Transverse colon (tissue), 4 donors: ENCODE data around the gene TMEM253.

Experiments
- CTCF ChIP-seq, 5 experiments: fragments of 200-600 bp in 3 of 5; fragments of 450-650 bp in 2 of 5; sonication (generic) in 3 of 5; IDR thresholded peaks; 1 replicate in 2 of 5; 2 replicates in 3 of 5; pipeline ENCODE4 v1.5.1; 2016 to 2017; ENCODE audit warnings: antibody characterized with exemption in 5 of 5, inconsistent platforms in 3 of 5, mild to moderate bottlenecking in 2 of 5, moderate library complexity in 1 of 5
- POLR2AphosphoS5 ChIP-seq, 3 donors: sonication (generic); formaldehyde crosslinking; IDR thresholded peaks; one replicate each; pipeline ENCODE4 v1.6.1; 2016; ENCODE audit warnings: antibody characterized with exemption in 3 of 3

GRCh38 chr14:21073921-21074320 is 26.9 kb upstream of the TMEM253 start:
- no peak for TF ChIP-seq POLR2AphosphoS5 (IDR thresholded peaks at IDR 0.05)
- no peak for TF ChIP-seq CTCF (IDR thresholded peaks at IDR 0.05)
